ENCODE measurements around the gene AXIN1. TPM values are rescaled to one million over a fixed set of nuclear protein-coding genes. Genes with fewer than 3 reads are reported as not detected.

Gene AXIN1
- total and polyA plus RNA-seq, 2 donors (not counting 3 experiments of a cell fraction or from before 2014, with no cell fraction given), result 8.3 to 21.9 TPM

DNA sequence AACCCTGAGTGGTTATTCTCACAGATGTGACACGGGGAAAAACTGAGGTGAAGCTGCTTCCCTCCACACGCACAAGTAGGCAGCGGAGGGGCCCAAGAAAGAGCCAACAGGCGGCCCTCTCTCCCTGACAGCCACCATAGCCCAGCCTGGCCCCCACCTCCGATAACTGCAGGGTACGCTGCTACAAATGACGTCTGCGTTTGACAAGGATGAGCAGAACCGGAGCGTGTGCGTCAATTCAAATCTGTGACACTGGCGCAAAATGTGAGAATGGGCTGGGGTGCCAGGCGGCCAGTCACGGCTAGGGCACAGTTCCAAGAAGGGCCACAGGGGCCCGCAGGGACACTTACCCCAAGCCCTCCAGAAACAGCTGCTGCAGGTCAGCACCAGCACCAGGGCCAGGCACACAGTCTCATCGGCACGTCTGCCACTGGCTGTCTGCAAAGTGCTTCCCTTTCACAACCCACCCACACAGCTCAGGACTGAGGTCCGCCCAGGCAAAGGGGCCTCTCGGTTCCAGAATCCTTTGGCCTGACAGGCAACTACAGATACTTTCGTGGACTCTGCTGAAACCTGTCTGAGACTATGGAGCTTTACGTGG, 14.4 kb downstream of the AXIN1 start:
- CTCF ChIA-PET, result interaction anchor here (0.7 to 1.8 kb wide), 2 partner anchors 14 to 24 kb away, joined by 4 to 5 read pairs; partner anchors contain the start of gene AXIN1
- POLR2A ChIA-PET, result no interaction called here

More for the DNA sequence above, 14.4 kb downstream of the AXIN1 start:
- TF ChIP-seq MAX (IDR thresholded peaks at IDR 0.05; ENCODE audit: insufficient read depth, insufficient read length) (no peak), POLR2A (IDR thresholded peaks at IDR 0.05; ENCODE audit: low read depth, low read length) (no peak), EZH2 (IDR thresholded peaks at IDR 0.05; ENCODE audit: borderline replicate concordance, low read depth, low read length, severe bottlenecking) (no peak), CTCF (IDR thresholded peaks at IDR 0.05; ENCODE audit: extremely low read depth in 1 of 2, insufficient read depth in 1 of 2, low read depth in 1 of 2, low read length in 2 of 2) (no peak), POLR2AphosphoS5 (IDR thresholded peaks at IDR 0.05; ENCODE audit: insufficient read depth, low read depth, low read length) (no peak), GATA2 (IDR thresholded peaks at IDR 0.05; ENCODE audit: insufficient read depth, insufficient read length, low read depth, low read length) (no peak), FOS (IDR thresholded peaks at IDR 0.05; ENCODE audit: borderline replicate concordance, insufficient read depth, low read length) (no peak), MYC (IDR thresholded peaks at IDR 0.05; ENCODE audit: low read depth, low read length) (no peak), JUN (IDR thresholded peaks at IDR 0.05; ENCODE audit: borderline replicate concordance, insufficient read depth, insufficient read length, low read depth) (no peak)
- H3K4me3 ChIP-seq (replicated peaks in 1 of 3; ENCODE audit: insufficient read depth in 1 of 3, low read depth in 1 of 3, low read length in 3 of 3), result no peak overlapping the region
- H3K9me3 ChIP-seq (replicated peaks; ENCODE audit: control insufficient read depth, insufficient read depth, low read length), result no peaks in the 10 kb centered on the region
- H2AFZ ChIP-seq (ENCODE audit: low read depth, low read length), result no peak overlapping the region
- no peak overlapping the region for H3K9ac ChIP-seq (replicated peaks; ENCODE audit: extremely low read depth, insufficient read depth, low read length)
- no peak overlapping the region for H3K4me2 ChIP-seq (ENCODE audit: insufficient read depth, low read length)
- peaks cover 0 to 3% of the 10 kb centered on the region in 2 experiments for H3K36me3 ChIP-seq (ENCODE audit: control insufficient read depth in 2 of 2, extremely low read depth in 1 of 2, insufficient read depth in 2 of 2, low read length in 2 of 2)
- FAIRE-seq, result no peak
- no peaks in the 10 kb centered on the region for H4K20me1 ChIP-seq (replicated peaks; ENCODE audit: control insufficient read depth, extremely low read depth, insufficient read depth, low read length)
- no peaks in the 10 kb centered on the region for H3K27me3 ChIP-seq (ENCODE audit: control insufficient read depth in 2 of 2, insufficient read depth in 2 of 2, low read length in 2 of 2)
- H3K79me2 ChIP-seq (ENCODE audit: control insufficient read depth, insufficient read depth, low read length), result peaks cover 80% of the 10 kb centered on the region
- H3K9me1 ChIP-seq (replicated peaks; ENCODE audit: control insufficient read depth, extremely low read depth, insufficient read depth, low read length), result no peaks in the 10 kb centered on the region
- dilution Hi-C loops (cut with MboI; ENCODE audit: extremely low pct_ligation_motif_present, low sequenced_read_pairs) (no loop called here), intact Hi-C loops (cut with micrococcal nuclease) (no loop called here)
- no peak for DNase-seq (ENCODE audit: low read depth, low spot score)
- H3K27ac ChIP-seq (ENCODE audit: insufficient read depth, low read depth, low read length), result no peak overlapping the region
- BruUV-seq (replicated peaks), result no TSS peak
- H3K4me1 ChIP-seq (ENCODE audit: control insufficient read depth, extremely low read depth, insufficient read depth, low read length), result no peaks in the 10 kb centered on the region

Measured in endothelial cell of umbilical vein (primary cell).